AG09319 (cell line): Measurements from ENCODE around the gene SSBP2.

Experiments
- DNase-seq: peaks from one replicate; pipeline ENCODE4 v3.0.0-alpha.2; 2010; ENCODE audit warnings: low read depth; ENCODE audit errors: extremely low read depth
- CTCF ChIP-seq: IDR thresholded peaks from 2 replicates; pipeline ENCODE4 v1.5.1; 2011; ENCODE audit warnings: low read depth, mild to moderate bottlenecking, inconsistent platforms, low read length, moderate library complexity

The SSBP2 gene

GRCh38 chr5:81426359-81427030 is 324.4 kb downstream of the SSBP2 start:
- DNase-seq, result no peak
- TF ChIP-seq CTCF, result no peak

GRCh38 chr5:81425569-81425968 is 325.3 kb downstream of the SSBP2 start:
- no peak for DNase-seq
- TF ChIP-seq CTCF, result peak; percentile 37

- no peak for TF ChIP-seq CTCF
- peak; percentile 54 for DNase-seq
These were observed 326.2 kb downstream of the SSBP2 start for GRCh38 chr5:81424728-81425127.

GRCh38 chr5:81422671-81423070 is 328.2 kb downstream of the SSBP2 start:
- DNase-seq, result peak; percentile 86
- TF ChIP-seq CTCF, result no peak

GRCh38 chr5:81420039-81420667 is 330.7 kb downstream of the SSBP2 start:
- DNase-seq, result peak; percentile 74

GRCh38 chr5:81418606-81419005 is 332.3 kb downstream of the SSBP2 start:
- no peak for DNase-seq
- TF ChIP-seq CTCF, result no peak

More at GRCh38 chr5:81420039-81420667, 330.7 kb downstream of the SSBP2 start:
- TF ChIP-seq CTCF, result no peak

GRCh38 chr5:81417052-81417451 is 333.8 kb downstream of the SSBP2 start:
- no peak for DNase-seq
- no peak for TF ChIP-seq CTCF
